GM18519 (cell line): Measurements from ENCODE around the gene SP3.

Source experiments
- ATAC-seq: cut with Tn5 transposase; IDR thresholded peaks from one replicate; pipeline ENCODE4 v1.9.1; 2021; ENCODE audit warnings: mild to moderate bottlenecking, moderate library complexity; ENCODE audit not compliant: unreplicated experiment, low FRiP score

Gene SP3

GRCh38 chr2:173997753-173998152 lies 32.6 kb upstream of the SP3 start:
- ATAC-seq, result no peak

GRCh38 chr2:173997269-173997668 lies 32.1 kb upstream of the SP3 start:
- ATAC-seq, result peak; percentile 77

- ATAC-seq, result no peak
Measured at GRCh38 chr2:173996766-173997165, 31.6 kb upstream of the SP3 start.

DNA sequence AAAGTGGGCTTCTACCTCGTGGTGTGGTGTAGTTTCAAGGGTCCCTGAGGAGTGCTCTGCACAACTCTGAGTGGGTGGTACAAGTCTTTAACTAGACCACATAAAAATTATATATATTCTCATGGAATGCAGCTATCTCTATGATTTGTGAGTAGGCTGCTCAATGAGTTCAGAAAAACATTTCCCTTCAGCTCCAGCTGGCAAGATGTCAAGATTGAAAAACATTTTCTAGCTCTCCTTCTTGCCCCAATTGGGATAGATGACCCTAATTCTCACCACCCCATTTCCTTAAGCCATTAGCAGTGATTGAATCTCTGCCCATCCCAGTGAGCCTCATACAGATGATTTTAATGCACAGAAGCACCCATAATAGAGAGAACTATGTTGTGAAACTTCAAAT lies 28.3 kb upstream of the SP3 start:
- ATAC-seq, result no peak

DNA sequence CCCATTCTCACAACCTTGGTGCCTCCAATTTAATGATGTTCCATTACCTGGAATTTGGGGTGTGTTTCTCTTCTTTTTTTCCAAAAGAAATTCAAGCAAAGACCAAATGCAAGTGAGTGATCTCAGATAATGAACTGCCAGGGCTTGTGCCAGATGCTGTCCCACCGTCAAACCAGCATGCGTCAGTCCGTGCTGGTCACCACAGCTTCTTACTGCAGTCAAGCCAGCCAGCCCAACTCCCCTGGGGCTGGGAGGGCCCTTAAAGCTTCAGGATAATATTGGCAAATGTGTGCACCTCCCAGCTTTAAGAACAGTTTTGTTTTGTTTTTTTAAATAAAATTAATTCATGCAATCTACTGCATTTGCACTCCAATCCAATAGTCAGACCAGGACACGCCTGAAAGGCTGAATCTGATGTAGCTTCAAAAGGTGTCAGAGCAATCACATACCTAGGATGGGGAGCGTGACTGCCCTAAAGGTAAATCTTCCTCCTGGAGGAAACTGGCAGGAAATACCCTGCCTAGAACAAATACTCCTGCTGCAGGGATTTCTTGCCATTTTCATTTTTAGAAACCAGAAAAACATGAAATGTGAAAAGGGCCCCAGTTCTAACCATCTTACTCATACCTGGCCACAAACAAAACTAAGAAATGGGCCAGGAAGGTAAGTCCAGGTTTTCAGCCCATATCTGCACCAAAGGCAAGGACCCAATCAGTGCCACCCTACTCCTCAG lies 26.8 kb upstream of the SP3 start:
- no peak for ATAC-seq

GRCh38 chr2:173990970-173991819 lies 26.0 kb upstream of the SP3 start:
- ATAC-seq, result peak; percentile 55

- no peak for ATAC-seq
Measured at GRCh38 chr2:173990245-173990644, 25.1 kb upstream of the SP3 start.

- ATAC-seq, result no peak
Measured at GRCh38 chr2:173989884-173990215, 24.7 kb upstream of the SP3 start.

GRCh38 chr2:173989160-173989883 lies 24.1 kb upstream of the SP3 start:
- no peak for ATAC-seq

GRCh38 chr2:173986805-173987204 lies 21.6 kb upstream of the SP3 start:
- no peak for ATAC-seq

DNA sequence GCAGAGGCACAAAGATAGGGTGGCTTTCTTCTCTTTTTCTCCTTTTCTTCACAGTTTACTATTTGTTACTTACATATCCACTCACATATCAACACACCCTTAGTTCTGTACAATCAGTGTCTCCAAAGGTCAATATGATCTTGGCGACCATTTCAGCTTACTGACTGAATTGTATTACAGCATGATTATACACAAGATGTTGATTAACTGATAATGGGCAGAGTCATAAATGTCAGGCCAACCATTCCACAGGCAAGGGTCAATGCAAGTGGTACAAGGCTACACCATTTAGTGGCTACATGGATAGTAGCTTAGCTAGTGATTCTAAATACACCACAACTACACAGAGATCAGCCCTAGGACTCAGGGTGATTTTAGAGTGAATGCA lies 20.4 kb upstream of the SP3 start:
- no peak for ATAC-seq

GRCh38 chr2:173984866-173985604 lies 19.9 kb upstream of the SP3 start:
- no peak for ATAC-seq

DNA sequence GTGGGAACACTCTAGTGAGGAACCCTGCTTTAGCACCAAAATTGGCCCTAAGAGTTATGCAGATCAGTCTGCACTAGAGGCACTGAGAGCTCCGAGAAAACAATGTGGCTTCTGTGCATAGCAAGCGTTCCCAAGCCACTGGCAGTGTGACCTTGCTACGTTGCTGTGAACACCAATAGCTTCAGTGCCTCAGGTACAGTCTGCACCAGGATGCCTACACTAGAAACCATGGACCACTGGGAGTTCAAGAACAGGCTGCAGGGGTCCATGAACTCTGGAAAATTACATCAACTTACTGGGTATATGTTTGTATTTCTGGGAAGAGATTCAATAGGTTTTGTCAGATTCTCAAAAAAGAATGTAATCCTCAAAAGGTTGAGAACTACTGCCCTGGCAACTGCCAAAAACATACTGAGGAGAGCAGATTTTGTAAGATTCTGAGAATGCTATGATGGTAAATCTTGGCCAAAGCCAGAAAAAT lies 18.3 kb upstream of the SP3 start:
- ATAC-seq, result no peak

DNA sequence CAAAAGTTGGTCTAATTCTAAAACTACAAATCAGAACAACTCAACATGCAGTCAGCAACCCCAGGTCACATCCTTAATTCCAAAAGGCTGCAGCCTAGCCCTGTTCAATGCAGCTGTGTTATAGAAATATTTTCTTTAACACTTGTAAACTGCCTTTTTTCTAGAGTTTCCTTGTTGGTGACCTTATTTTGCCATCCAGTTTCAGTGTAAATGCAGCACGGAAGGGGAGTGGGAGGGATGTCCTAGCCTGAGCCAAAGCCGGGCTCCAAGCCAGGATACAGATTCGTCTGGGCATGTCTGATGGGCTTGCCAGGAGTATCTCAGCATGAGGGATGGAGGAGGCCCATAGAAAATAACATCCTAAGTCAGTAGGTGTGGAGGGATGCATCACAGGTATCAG lies 17.7 kb upstream of the SP3 start:
- no peak for ATAC-seq

DNA sequence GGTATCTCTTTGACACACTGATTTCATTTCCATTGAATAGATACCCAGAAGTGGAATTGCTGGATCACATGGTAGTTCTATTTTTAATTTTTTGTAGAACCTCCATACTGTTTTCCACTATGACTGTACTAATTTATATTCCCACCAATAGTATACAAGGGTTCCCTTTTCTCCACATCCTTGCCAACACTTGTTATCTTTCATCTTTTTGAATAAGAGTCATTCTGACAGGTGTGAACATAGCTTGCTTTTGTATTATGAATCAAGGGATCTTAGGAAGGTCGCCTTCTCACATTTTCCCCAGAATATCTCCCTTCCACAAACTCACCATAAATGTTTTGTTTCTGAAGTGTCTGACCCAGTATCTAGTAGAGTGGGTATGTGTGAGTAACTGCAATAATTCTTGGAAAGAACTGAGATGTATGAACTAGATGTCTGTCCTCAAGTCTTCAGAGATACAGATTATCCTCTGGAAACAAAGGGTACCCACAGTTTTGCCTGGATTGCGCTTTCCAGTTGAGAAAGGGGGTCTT lies 17.1 kb upstream of the SP3 start:
- ATAC-seq, result no peak

DNA sequence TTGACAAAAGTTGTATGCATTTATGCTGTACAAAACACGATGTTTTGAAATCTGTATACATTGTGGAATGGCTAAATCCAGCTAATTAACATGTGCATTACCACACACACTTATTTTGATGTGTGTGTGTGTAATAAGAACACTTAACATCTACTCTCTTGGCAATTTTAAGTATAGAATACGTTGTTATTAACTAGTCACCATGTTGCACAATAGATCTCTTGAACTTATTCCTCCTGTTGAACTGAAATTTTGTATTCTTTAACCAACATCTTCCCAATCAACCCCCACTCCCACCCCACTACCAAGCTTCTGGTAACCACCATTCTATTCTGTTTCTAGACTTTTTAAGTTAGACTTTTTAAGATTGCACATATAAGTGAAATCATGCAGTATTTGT lies 16.3 kb upstream of the SP3 start:
- ATAC-seq, result no peak

DNA sequence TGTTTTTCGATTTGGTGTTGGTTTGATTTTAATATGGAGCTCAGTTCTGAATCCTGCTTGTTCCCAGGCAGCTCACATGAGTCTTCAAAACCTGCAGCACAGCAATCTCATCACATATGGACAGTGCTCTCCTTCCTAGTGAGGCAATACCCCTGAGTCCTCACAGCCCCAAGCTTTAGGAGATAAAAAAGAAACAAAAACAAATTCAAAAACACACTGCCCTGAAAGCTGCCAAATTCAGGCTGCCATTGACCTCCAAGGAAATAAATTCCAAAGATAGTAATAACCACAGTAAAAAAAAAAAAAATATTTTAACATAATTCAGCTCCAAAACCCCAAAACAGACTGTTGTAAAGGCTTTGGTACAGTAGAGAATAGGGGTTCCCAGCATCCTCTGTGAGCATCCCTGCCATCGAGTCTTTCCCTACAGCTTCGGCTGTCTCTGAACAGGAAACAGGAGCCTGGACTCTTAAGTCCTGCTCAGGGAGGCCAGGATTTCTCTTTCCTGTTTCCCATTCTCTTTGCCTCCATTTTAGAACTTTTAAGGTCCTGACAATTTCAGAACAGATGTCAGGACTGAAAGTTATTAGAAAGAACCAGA lies 14.7 kb upstream of the SP3 start:
- no peak for ATAC-seq

- no peak for ATAC-seq
Measured at GRCh38 chr2:173978447-173978846, 13.3 kb upstream of the SP3 start.

- no peak for ATAC-seq
Measured at GRCh38 chr2:173972636-173973035, 7.5 kb upstream of the SP3 start.

GRCh38 chr2:173972165-173972564 lies 7.0 kb upstream of the SP3 start:
- no peak for ATAC-seq
